Measurements from ENCODE around the gene SLC39A9.

The SLC39A9 gene

GRCh38 chr14:69439521-69440270 is 41.2 kb downstream of the SLC39A9 start (continued):
- TF ChIP-seq POU6F1 (CRISPR knock-in tag; IDR thresholded peaks at IDR 0.05; ENCODE audit: borderline replicate concordance, low read depth) (no peak), ISL1 (CRISPR knock-in tag; IDR thresholded peaks at IDR 0.05) (no peak), ZNF8 (CRISPR knock-in tag; IDR thresholded peaks at IDR 0.05) (no peak)

GRCh38 chr14:69441948-69442347 is 43.5 kb downstream of the SLC39A9 start:
- no peak for TF ChIP-seq PPARA (CRISPR knock-in tag; IDR thresholded peaks at IDR 0.05; ENCODE audit: borderline replicate concordance)
- no peak for TF ChIP-seq ARNTL (CRISPR knock-in tag; IDR thresholded peaks at IDR 0.05; ENCODE audit: borderline replicate concordance, low read depth)
- no peak for TF ChIP-seq OSR1 (CRISPR knock-in tag; IDR thresholded peaks at IDR 0.05)
- TF ChIP-seq GLIS3 (CRISPR knock-in tag; IDR thresholded peaks at IDR 0.05), result no peak
- TF ChIP-seq ZNF70 (CRISPR knock-in tag; IDR thresholded peaks at IDR 0.05), result no peak
- TF ChIP-seq POU6F1 (CRISPR knock-in tag; IDR thresholded peaks at IDR 0.05; ENCODE audit: borderline replicate concordance, low read depth), result no peak
- TF ChIP-seq CSDC2 (CRISPR knock-in tag; IDR thresholded peaks at IDR 0.05), result no peak
- TF ChIP-seq TCF4 (CRISPR knock-in tag; IDR thresholded peaks at IDR 0.05; ENCODE audit: borderline replicate concordance), result no peak
- TF ChIP-seq ZFP3 (CRISPR knock-in tag; IDR thresholded peaks at IDR 0.05), result no peak
- no peak for ATAC-seq

- no peak for TF ChIP-seq TCF4 (CRISPR knock-in tag; IDR thresholded peaks at IDR 0.05; ENCODE audit: borderline replicate concordance)
- no peak for TF ChIP-seq ZFP30 (CRISPR knock-in tag; IDR thresholded peaks at IDR 0.05)
- no peak for TF ChIP-seq SNAI2 (CRISPR knock-in tag; IDR thresholded peaks at IDR 0.05)
- TF ChIP-seq BACH2 (CRISPR knock-in tag; IDR thresholded peaks at IDR 0.05; ENCODE audit: borderline replicate concordance), result no peak
- TF ChIP-seq ZNF70 (CRISPR knock-in tag; IDR thresholded peaks at IDR 0.05), result no peak
- TF ChIP-seq OSR1 (CRISPR knock-in tag; IDR thresholded peaks at IDR 0.05), result no peak
- no peak for TF ChIP-seq PATZ1 (CRISPR knock-in tag; IDR thresholded peaks at IDR 0.05; ENCODE audit: borderline replicate concordance)
- no peak for TF ChIP-seq CSDC2 (CRISPR knock-in tag; IDR thresholded peaks at IDR 0.05)
- no peak for TF ChIP-seq ZFP3 (CRISPR knock-in tag; IDR thresholded peaks at IDR 0.05)
- TF ChIP-seq ESRRG (CRISPR knock-in tag; IDR thresholded peaks at IDR 0.05), result no peak
- TF ChIP-seq CSRNP3 (CRISPR knock-in tag; IDR thresholded peaks at IDR 0.05), result no peak
- TF ChIP-seq PPARA (CRISPR knock-in tag; IDR thresholded peaks at IDR 0.05; ENCODE audit: borderline replicate concordance), result no peak
- TF ChIP-seq GLIS3 (CRISPR knock-in tag; IDR thresholded peaks at IDR 0.05), result no peak
- TF ChIP-seq ISL1 (CRISPR knock-in tag; IDR thresholded peaks at IDR 0.05), result no peak
- TF ChIP-seq TSHZ2 (CRISPR knock-in tag; IDR thresholded peaks at IDR 0.05), result no peak
- TF ChIP-seq ZNF565 (CRISPR knock-in tag; conservative IDR thresholded peaks at IDR 0.05; ENCODE audit: low read depth), result no peak
- ATAC-seq, result no peak
Measured at GRCh38 chr14:69443296-69443805, 44.9 kb downstream of the SLC39A9 start.

Measured in SK-N-SH treated with all-trans-retinoic acid at 6 μM for 48 hours (cell line).